ENCODE measurements around the gene FUZ.

- TF ChIP-seq, protein P1, sequence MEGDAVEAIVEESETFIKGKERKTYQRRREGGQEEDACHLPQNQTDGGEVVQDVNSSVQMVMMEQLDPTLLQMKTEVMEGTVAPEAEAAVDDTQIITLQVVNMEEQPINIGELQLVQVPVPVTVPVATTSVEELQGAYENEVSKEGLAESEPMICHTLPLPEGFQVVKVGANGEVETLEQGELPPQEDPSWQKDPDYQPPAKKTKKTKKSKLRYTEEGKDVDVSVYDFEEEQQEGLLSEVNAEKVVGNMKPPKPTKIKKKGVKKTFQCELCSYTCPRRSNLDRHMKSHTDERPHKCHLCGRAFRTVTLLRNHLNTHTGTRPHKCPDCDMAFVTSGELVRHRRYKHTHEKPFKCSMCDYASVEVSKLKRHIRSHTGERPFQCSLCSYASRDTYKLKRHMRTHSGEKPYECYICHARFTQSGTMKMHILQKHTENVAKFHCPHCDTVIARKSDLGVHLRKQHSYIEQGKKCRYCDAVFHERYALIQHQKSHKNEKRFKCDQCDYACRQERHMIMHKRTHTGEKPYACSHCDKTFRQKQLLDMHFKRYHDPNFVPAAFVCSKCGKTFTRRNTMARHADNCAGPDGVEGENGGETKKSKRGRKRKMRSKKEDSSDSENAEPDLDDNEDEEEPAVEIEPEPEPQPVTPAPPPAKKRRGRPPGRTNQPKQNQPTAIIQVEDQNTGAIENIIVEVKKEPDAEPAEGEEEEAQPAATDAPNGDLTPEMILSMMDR (IDR thresholded peaks at IDR 0.05): no peak
- no peak for TF ChIP-seq POLR2A (IDR thresholded peaks at IDR 0.05)
These were observed 1.8 kb downstream of the FUZ start for GRCh38 chr19:49811328-49811727.
